ENCODE results near the gene ESPNL. TPM values are rescaled to one million over a fixed set of nuclear protein-coding genes. Genes with fewer than 3 reads are reported as not detected.
"Not testable (repeated sequence)": the region's sequence is repeated elsewhere in the genome, so short reads cannot be mapped to it uniquely, and the experiment has no call there.

ESPNL gene
- total RNA-seq, 2 experiments from 2014 or later = not detected

GRCh38 chr2:238055841-238056240 lies 44.3 kb upstream of the ESPNL start:
- ATAC-seq (ENCODE audit: poor library complexity) (no peak), DNase-seq (no peak)
- no peaks in the 10 kb centered on the region for H3K36me3 Mint-ChIP-seq (ENCODE audit: low read depth)
- H3K9me3 Mint-ChIP-seq = no peaks in the 10 kb centered on the region
- Histone ChIP-seq H3K27ac (ENCODE audit: low read depth in 1 of 2, low read length in 2 of 2) (no peak overlapping the region), H3K36me3 (ENCODE audit: insufficient read depth, low read length) (no peaks in the 10 kb centered on the region), H3K4me1 (ENCODE audit: insufficient read depth, low read length) (peaks cover 9% of the 10 kb centered on the region), H3K9me3 (ENCODE audit: control insufficient read depth in 1 of 2, insufficient read depth in 1 of 2, low read length in 2 of 2) (peaks cover 0 to 4% of the 10 kb centered on the region in 2 experiments), H3K27me3 (ENCODE audit: control insufficient read depth in 1 of 2, insufficient read depth in 2 of 2, low read length in 2 of 2) (no peaks in the 10 kb centered on the region), H3K4me3 (ENCODE audit: low read length) (no peak overlapping the region)
- H3K27me3 Mint-ChIP-seq = peaks cover 35% of the 10 kb centered on the region
- CTCF ChIA-PET = no interaction called here
- POLR2A ChIA-PET = no interaction called here
- TF ChIP-seq, protein P1, sequence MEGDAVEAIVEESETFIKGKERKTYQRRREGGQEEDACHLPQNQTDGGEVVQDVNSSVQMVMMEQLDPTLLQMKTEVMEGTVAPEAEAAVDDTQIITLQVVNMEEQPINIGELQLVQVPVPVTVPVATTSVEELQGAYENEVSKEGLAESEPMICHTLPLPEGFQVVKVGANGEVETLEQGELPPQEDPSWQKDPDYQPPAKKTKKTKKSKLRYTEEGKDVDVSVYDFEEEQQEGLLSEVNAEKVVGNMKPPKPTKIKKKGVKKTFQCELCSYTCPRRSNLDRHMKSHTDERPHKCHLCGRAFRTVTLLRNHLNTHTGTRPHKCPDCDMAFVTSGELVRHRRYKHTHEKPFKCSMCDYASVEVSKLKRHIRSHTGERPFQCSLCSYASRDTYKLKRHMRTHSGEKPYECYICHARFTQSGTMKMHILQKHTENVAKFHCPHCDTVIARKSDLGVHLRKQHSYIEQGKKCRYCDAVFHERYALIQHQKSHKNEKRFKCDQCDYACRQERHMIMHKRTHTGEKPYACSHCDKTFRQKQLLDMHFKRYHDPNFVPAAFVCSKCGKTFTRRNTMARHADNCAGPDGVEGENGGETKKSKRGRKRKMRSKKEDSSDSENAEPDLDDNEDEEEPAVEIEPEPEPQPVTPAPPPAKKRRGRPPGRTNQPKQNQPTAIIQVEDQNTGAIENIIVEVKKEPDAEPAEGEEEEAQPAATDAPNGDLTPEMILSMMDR (IDR thresholded peaks at IDR 0.05) = no peak
- intact Hi-C loops (cut with DNase I, micrococcal nuclease) = loop anchor here in 1 of 2 experiments (5.0 kb wide), 1 partner anchor 969 kb away; the partner anchor contains the start of gene COPS8
- no peak overlapping the region for H3K27ac Mint-ChIP-seq
- no peak overlapping the region for H3K4me3 Mint-ChIP-seq
- peaks cover 19% of the 10 kb centered on the region for H3K4me1 Mint-ChIP-seq (ENCODE audit: low read depth)

DNA sequence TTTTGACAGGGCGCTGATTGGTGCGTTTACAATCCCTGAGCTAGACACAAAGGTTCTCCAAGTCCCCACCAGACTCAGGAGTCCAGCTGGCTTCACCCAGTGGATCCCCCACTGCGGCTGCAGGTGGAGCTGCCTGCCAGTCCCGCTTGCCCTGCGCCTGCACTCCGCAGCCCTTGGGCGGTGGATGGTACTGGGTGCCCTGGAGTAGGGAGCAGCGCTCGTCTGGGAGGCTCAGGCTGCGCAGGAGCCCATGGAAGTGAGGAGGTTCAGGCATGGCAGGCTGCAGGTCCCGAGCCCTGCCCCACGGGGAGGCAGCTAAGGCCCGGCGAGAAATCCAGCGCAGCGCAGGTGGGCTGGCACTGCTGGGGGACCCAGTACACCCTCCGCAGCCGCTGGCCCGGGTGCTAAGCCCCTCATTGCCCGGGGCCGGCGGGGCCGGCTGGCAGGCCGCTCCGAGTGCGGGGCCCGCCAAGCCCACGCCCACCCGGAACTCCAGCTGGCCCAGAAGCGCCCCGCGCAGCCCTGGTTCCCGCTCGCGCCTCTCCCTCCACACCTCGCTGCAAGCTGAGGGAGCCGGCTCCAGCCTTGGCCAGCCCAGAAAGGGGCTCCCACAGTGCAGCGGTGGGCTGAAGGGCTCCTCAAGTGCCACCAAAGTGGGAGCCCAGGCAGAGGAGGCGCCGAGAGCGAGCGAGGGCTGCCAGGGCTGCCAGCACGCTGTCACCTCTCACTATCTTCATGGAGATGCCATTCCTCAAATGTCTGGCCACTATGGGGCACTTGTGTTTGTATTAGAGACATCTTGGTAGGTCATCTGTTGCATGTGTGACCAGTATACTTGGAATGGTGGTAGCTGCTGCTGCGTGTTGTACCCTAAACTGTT lies 42.2 kb upstream of the ESPNL start:
- CTCF ChIA-PET; H3K9me3 ChIP-seq (ENCODE audit: control insufficient read depth in 1 of 2, insufficient read depth in 1 of 2, low read length in 2 of 2); H3K27ac ChIP-seq (ENCODE audit: low read depth in 1 of 2, low read length in 2 of 2); H3K27me3 ChIP-seq (ENCODE audit: control insufficient read depth in 1 of 2, insufficient read depth in 2 of 2, low read length in 2 of 2); DNase-seq; H3K9me3 Mint-ChIP-seq; H3K36me3 ChIP-seq (ENCODE audit: insufficient read depth, low read length); H3K27ac Mint-ChIP-seq; ATAC-seq (ENCODE audit: poor library complexity); POLR2A ChIA-PET; H3K36me3 Mint-ChIP-seq (ENCODE audit: low read depth); H3K4me3 ChIP-seq (ENCODE audit: low read length): not testable (repeated sequence)
- H3K27me3 Mint-ChIP-seq = peaks cover 31% of the 10 kb centered on the region
- intact Hi-C loops (cut with DNase I, micrococcal nuclease) = loop anchor here in 1 of 2 experiments (2.0 to 5.0 kb wide), 2 partner anchors 371 to 971 kb away; partner anchors contain the start of gene COPS8
- peaks cover 34% of the 10 kb centered on the region for H3K4me1 Mint-ChIP-seq (ENCODE audit: low read depth)
- peak overlapping the region; percentile 76 for H3K4me3 Mint-ChIP-seq
- peaks cover 21% of the 10 kb centered on the region for H3K4me1 ChIP-seq (ENCODE audit: insufficient read depth, low read length)

GRCh38 chr2:238059505-238059904 lies 40.6 kb upstream of the ESPNL start:
- Mint-ChIP-seq H3K4me1 (ENCODE audit: low read depth) (peaks cover 35% of the 10 kb centered on the region), H3K27ac (peak overlapping the region; percentile 67), H3K4me3 (peak overlapping the region; percentile 85), H3K36me3 (ENCODE audit: low read depth) (peaks cover 5% of the 10 kb centered on the region), H3K27me3 (peaks cover 21% of the 10 kb centered on the region), H3K9me3 (no peaks in the 10 kb centered on the region)
- CTCF ChIA-PET = no interaction called here
- no peaks in the 10 kb centered on the region for H3K27me3 ChIP-seq (ENCODE audit: control insufficient read depth in 1 of 2, insufficient read depth in 2 of 2, low read length in 2 of 2)
- no peak overlapping the region for H3K4me3 ChIP-seq (ENCODE audit: low read length)
- TF ChIP-seq, protein P1 (IDR thresholded peaks at IDR 0.05) = no peak
- peaks cover 21% of the 10 kb centered on the region for H3K4me1 ChIP-seq (ENCODE audit: insufficient read depth, low read length)
- no peak for DNase-seq
- POLR2A ChIA-PET = no interaction called here
- intact Hi-C loops (cut with DNase I, micrococcal nuclease) = loop anchor here in 1 of 2 experiments (2.0 to 5.0 kb wide), 2 partner anchors 369 to 972 kb away; partner anchors contain the start of gene COPS8
- H3K36me3 ChIP-seq (ENCODE audit: insufficient read depth, low read length) = no peaks in the 10 kb centered on the region
- peaks cover 0 to 4% of the 10 kb centered on the region in 2 experiments for H3K9me3 ChIP-seq (ENCODE audit: control insufficient read depth in 1 of 2, insufficient read depth in 1 of 2, low read length in 2 of 2)
- no peak for ATAC-seq (ENCODE audit: poor library complexity)
- H3K27ac ChIP-seq (ENCODE audit: low read depth in 1 of 2, low read length in 2 of 2) = no peak overlapping the region
